AG20443 (cell line): ENCODE measurements around the gene LRRC46.

Experiments used
- DNase-seq: peaks from one replicate; pipeline ENCODE4 v3.0.0; 2012; ENCODE audit warnings: low spot score, mixed read lengths

Gene LRRC46

GRCh38 chr17:47831003-47831933 lies at the start of gene LRRC46, which contains the start of gene MRPL10:
Gene LRRC46 (plus strand): TSS chr17:47831670. CDS start chr17:47831990, 320 bp downstream.
Gene MRPL10 (minus strand): TSS chr17:47831541. CDS start chr17:47831511, 30 bp downstream.
- DNase-seq: peak; percentile 100

GRCh38 chr17:47785538-47786123 lies 45.8 kb upstream of the LRRC46 start:
- DNase-seq: no peak

- DNase-seq: peak; percentile 92
Observed at GRCh38 chr17:47789611-47790561, 41.6 kb upstream of the LRRC46 start.

- DNase-seq: no peak
Observed at GRCh38 chr17:47791025-47791424, 40.4 kb upstream of the LRRC46 start.

- DNase-seq: no peak
Observed at GRCh38 chr17:47792457-47792856, 39.0 kb upstream of the LRRC46 start.

- DNase-seq: no peak
Observed at GRCh38 chr17:47792979-47793378, 38.5 kb upstream of the LRRC46 start.

GRCh38 chr17:47797797-47798196 lies 33.7 kb upstream of the LRRC46 start:
- no peak for DNase-seq

GRCh38 chr17:47800686-47801085 lies 30.8 kb upstream of the LRRC46 start:
- no peak for DNase-seq

- DNase-seq: no peak
Observed at GRCh38 chr17:47801176-47801765, 30.2 kb upstream of the LRRC46 start.

- no peak for DNase-seq
Observed at GRCh38 chr17:47801906-47802305, 29.6 kb upstream of the LRRC46 start.

GRCh38 chr17:47802341-47803022 lies 29.0 kb upstream of the LRRC46 start:
- peak; percentile 72 for DNase-seq

- no peak for DNase-seq
Observed at GRCh38 chr17:47803201-47803600, 28.3 kb upstream of the LRRC46 start.

- no peak for DNase-seq
Observed at GRCh38 chr17:47803751-47804150, 27.7 kb upstream of the LRRC46 start.

- no peak for DNase-seq
Observed at GRCh38 chr17:47804461-47804860, 27.0 kb upstream of the LRRC46 start.

- no peak for DNase-seq
Observed at GRCh38 chr17:47806026-47806912, 25.2 kb upstream of the LRRC46 start.

- no peak for DNase-seq
Observed at GRCh38 chr17:47806913-47807255, 24.6 kb upstream of the LRRC46 start.

GRCh38 chr17:47807421-47807820 lies 24.0 kb upstream of the LRRC46 start:
- DNase-seq: no peak

GRCh38 chr17:47808036-47808829 lies 23.2 kb upstream of the LRRC46 start:
- no peak for DNase-seq

GRCh38 chr17:47808830-47809480 lies 22.5 kb upstream of the LRRC46 start:
- no peak for DNase-seq
